Measurements from ENCODE around the gene HYPK.
"Not testable (repeated sequence)": the region's sequence is repeated elsewhere in the genome, so short reads cannot be mapped to it uniquely, and the experiment has no call there.

The HYPK gene

DNA sequence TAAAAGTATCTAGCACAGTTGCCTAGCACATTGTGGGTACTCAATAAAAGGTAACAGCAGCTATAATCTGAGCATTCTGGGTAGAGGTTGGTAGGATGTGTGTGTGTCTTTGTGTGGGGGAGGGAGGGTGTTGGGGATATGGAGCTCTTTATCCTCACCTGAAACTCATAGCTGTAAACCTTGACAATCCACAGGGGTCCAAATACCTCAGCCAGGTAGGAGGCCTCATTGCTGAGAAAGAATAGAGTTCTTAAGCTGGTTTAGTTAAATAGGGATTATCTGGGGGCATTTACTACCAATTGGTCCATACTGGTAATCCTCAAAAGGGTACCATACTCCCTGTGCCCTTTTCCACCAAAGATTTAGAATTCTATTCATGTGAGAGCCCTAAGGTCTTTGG is 4.4 kb upstream of the HYPK start:
- DNase-seq = no peak

DNA sequence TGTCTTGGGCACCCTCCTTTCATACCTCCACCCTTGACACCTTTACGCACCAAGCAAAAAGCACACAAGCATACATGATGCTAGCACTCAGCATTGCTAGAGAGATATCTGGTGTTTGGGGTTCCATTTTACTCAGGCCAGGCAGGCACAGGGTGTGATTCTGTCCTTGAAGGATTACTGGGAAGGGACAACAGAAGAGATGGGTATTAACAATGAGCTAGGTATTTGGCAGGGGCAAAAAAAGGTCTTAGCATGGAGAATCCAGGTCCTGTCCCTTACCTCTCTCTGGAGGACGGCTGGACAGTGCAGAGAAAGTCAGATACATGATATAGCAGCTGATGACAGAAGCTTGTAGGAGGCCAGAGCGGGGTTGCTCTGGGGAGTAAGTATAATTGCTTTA is 3.8 kb upstream of the HYPK start:
- DNase-seq = no peak

- DNase-seq = no peak
These were observed 1.0 kb upstream of the HYPK start for GRCh38 chr15:43799209-43799944.

- DNase-seq = no peak
These were observed 484 bp upstream of the HYPK start, which contains the start of gene SERINC4 for GRCh38 chr15:43799945-43800285. TSS of gene SERINC4 (minus strand) at chr15:43800220. CDS start at chr15:43799986, 234 bp downstream.

GRCh38 chr15:43802676-43803075 is 2.3 kb downstream of the HYPK start:
- not testable (repeated sequence) for DNase-seq

DNA sequence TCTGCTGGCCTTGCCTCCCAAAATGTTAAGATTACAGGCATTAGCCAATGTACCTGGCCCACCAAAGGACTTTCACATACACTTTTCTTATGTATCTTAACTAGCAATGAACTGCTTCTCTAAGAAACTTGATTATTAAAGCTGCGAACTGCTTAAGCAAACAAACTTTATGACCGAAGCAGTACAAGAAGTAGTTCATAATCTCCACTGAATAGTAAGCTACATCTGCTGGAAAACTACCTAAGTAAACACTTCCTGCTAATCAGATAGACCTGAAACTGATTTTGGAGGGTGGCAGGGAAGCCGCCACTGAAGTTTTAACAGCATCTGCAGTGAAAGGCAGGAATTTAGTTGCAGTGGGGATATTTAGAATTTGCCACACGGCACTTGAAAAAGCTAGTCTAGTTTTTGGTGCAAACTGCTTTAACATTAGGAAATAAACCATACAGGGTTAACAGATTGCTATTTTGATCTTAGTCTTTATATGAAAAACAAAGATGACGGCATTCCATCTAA is 8.1 kb downstream of the HYPK start:
- no peak for DNase-seq

DNA sequence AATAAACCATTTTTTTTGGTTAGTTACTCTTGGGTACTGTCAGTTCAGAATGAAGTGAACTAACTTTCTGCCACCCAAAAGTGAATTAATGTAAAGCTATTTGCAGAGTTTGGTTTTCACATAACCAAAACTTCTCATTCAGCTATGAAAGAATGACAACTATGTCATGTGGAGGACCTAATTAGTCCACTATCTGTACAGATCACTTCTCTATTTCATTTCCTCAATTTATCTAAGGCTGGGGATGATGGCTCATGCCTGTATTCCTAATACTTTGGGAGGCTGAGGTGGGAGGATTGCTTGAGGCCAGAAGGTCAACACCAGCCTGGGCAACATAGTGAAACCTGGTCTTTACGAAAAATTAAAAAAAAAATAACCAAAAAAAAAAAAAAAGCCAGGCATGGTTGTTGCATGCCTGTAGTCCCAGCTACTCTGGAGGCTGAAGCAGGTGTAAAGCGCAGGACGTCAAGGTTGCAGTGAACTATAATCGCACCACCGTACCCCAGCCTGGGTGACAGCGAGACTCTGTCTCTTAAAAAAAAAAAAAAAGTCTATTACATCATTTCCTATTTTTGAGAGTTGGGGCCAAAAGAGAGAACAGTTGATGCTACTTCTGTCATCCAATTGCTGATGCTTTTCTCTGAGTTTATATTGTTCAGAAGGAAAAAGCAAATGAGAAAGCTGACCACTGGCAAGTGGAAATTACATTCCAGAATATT is 8.7 kb downstream of the HYPK start:
- DNase-seq = no peak

GRCh38 chr15:43815064-43815463 is 14.7 kb downstream of the HYPK start:
- not testable (repeated sequence) for DNase-seq

DNA sequence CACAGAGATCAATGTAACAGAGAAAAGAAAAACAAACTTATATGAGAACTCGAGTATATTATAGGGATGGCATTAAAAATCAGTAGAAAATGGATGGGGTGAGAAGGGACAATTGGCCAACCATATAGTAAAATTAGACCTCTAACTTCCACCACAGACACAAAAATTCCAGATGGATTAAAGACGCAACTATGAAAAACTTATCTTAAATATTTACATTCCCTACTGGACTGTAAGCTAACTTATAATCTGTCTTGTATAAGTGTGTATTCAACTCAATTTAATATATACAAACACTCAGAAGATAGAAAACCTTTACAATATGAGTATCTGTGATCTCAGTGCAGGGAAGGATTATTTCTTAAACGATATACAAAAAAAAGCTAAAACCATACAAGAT is 21.1 kb downstream of the HYPK start:
- no peak for DNase-seq

DNA sequence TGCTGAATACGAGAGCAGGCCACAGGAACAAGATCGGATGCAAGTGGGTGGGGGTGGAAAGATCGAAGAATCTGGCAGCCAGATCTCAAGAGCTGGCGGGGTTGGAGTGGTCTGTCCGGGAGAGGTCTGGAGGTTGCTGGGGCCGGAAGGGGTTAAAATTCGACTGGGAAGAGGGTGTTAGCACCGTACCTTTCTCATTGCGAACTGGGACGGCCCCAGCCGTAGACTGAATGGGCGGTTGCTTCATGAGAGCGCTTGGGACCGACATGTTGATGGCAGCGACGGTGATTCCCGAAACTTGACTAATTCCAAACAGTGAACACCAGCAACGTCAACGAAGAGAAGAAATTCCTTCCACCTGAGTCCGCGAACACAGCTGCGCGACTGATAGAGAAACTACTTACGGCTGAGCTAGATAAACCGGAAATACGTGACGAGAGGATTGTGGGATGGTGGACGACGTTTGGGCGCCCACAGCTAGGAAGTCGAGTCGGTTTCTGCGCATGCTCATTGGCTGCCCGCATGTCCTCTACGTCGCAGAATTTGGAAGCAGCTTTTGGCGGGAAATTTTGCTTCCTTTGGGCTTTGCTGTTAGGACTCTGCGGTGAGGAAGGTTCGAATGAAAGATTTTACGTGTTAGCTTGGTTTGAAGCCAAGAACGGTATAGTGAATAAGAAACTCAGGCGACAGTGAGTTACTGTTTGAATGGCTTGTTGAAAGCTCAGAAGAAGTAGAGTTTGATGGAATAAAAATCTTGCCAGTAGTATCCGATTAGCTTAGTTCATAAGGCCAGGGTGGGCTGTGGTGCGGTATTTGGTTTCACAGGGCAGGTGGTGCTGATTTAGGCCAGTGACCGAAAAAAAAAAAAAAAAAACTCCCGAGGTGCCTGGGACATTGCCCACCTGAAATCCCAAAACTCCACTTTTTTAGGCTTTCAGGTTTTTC is 24.2 kb downstream of the HYPK start, which contains the start of gene MFAP1:
TSS of gene MFAP1 (minus strand) at position 389 of the 945 bp plus-strand sequence. CDS start at position 268, 121 bp downstream.
- DNase-seq = peak; percentile 69 to 97

- not testable (repeated sequence) for DNase-seq
These were observed 24.9 kb downstream of the HYPK start for GRCh38 chr15:43825305-43825704.

DNA sequence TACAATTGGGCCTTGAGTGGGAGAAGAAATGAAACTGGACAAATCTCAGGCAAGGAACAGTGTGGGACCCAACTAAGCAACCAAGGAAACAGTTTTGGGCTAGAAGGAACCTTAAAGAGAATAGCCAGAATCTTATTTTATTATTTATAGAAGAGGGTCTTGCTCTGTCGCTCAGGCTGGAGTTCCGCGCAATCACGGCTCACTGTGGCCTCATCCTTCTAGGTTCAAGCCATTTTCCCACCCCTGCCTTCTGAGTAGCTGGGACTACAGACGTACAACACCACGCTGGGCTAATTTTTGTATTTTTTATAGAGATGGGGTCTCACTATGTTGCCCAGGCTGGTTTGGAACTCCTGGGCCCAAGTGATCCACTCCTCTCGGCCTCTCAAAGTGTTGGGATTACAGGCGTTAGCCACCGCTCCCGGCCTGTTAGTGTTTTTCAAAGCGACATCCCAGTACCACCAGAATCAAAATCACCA is 25.7 kb downstream of the HYPK start:
- DNase-seq = no peak

DNA sequence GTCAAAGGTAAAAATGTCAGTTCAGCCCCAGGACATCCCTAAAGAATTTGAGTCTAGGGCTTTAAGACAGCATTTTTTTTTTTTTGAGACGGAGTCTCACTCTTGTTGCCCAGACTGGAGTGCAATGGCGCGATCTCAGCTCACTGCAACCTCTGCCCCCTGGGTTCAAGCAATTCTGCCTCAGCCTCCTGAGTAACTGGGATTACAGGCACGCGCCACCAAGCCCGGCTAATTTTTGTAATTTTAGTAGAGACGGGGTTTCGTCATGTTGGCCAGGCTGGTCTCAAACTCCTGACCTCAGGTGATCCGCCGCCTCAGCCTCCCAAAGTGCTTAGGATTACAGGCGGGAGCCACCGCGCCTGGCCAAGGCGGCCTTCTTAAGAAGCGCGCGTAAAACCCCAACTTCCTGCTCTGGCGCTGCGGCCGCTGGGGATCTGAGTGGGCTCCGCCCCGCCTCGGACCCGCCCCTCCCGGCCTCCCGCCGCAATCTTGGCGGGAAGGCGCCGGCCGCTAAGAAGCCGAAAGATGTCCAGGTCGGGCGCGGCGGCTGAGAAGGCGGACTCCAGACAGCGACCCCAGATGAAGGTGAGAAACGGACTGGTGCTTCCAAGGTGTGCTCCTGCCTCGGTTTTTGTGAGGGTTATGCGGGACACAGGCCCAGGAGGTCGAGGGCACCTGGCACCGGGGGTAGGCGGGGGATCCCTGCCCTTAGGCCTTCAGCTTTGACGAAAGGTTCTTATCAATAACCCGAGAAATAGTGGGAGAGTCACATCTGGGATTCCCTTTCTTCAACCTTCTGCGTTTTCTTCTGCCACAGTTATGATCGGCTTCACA is 26.3 kb downstream of the HYPK start, which contains the start of gene WDR76:
TSS of gene WDR76 (plus strand) at position 495 of the 834 bp plus-strand sequence. CDS start at position 526, 31 bp downstream.
- peak; percentile 32 to 40 for DNase-seq

DNA sequence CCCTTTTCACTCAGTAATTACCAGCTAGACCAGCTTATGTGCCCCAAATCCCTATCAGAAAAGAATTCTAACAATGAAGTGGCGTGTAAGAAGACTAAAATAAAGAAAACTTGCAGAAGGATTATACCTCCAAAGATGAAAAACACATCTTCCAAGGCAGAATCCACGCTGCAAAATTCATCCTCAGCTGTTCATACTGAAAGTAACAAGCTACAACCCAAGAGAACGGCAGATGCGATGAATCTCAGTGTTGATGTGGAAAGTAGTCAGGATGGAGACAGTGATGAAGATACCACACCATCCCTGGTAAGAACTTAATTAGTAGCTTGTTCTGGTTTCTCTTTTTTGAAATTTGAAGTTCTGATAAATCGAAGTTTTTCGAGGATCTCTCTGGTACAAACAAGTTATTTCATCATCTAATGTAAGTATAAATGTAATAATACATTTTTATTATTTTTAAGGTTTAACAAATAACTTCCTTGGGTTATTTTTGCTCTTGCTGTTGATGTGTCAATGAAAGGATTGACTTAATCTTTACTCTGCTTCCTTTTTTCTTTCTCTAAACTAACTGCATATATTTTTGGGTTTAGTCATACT is 27.8 kb downstream of the HYPK start:
- DNase-seq = no peak

- DNase-seq = not testable (repeated sequence)
These were observed 29.6 kb downstream of the HYPK start for GRCh38 chr15:43829951-43830540.

- DNase-seq = not testable (repeated sequence)
These were observed 30.4 kb downstream of the HYPK start for GRCh38 chr15:43830691-43831275.

DNA sequence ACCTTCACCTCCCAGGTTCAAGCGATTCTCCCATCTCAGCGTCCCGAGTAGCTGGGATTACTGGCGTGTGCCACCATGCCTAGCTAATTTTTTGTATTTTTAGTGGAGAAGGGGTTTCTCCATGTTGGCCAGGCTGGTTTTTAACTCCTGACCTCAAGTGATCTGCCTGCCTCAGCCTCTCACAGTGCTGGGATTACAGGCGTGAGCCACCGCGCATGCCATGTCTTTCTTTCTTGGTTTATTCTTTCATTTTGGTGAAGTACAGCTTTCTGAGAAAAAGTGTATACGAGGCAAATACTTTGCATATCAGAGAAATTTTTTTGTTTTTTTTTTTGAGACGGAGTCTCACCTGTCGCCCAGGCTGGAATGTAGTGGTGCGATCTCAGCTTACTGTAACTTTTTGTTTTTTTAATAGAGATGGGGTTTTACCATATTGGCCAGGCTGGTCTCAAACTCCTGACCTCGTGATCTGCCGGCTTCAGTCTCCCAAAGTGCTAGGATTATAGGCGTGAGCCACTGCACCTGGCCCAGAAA is 31.2 kb downstream of the HYPK start:
- DNase-seq = not testable (repeated sequence)

- not testable (repeated sequence) for DNase-seq
These were observed 32.1 kb downstream of the HYPK start for GRCh38 chr15:43832485-43832884.

GRCh38 chr15:43845421-43845820 is 45.0 kb downstream of the HYPK start:
- no peak for DNase-seq

DNA sequence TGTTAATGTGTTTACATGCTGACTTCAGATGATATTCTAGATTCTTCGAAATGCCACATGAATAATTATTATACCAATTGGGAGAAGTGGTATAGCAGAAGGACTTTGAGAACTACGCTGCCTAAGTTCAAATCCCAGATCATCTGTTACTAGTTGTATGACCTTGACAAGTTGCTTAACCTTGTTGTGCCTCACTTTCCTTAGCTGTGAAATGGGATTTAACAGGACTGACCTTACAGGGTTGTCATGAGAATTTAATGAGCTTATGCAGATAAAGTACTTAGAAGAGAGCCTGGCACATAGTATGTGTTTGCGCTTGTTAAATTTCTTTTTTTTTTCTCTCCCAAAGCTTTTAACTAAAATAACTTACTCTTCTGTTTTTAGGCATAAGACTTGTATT is 50.9 kb downstream of the HYPK start:
- DNase-seq = no peak

All from bone marrow (tissue), 2 donors.